HUES6 (cell line): Measurements from ENCODE around the gene LGALS9.
"Not testable (repeated sequence)": the region's sequence is repeated elsewhere in the genome, so short reads cannot be mapped to it uniquely, and the experiment has no call there.

ENCODE experiments used
- H3K27ac ChIP-seq: 2 replicates; pipeline ENCODE4 v1.7.0; 2013; ENCODE audit warnings: low read depth, mild to moderate bottlenecking, low read length, inconsistent platforms
- H3K27me3 ChIP-seq: 2 replicates; pipeline ENCODE4 v1.6.1; 2013; ENCODE audit warnings: low read length; ENCODE audit not compliant: control insufficient read depth, insufficient read depth
- H3K36me3 ChIP-seq: 2 replicates; pipeline ENCODE4 v1.6.1; 2013; ENCODE audit warnings: low read length; ENCODE audit not compliant: control insufficient read depth, insufficient read depth
- H3K4me1 ChIP-seq: 2 replicates; pipeline ENCODE4 v1.6.1; 2013; ENCODE audit warnings: low read length; ENCODE audit not compliant: control insufficient read depth, insufficient read depth
- H3K4me3 ChIP-seq: 2 replicates; pipeline ENCODE4 v1.5.1; 2013; ENCODE audit warnings: low read depth, low read length
- H3K9ac ChIP-seq: one replicate; pipeline ENCODE4 v1.6.1; 2013; ENCODE audit warnings: mild to moderate bottlenecking, low read length
- H3K9me3 ChIP-seq: 2 replicates; pipeline ENCODE4 v1.6.1; 2013; ENCODE audit warnings: low read depth, low read length; ENCODE audit not compliant: control insufficient read depth, insufficient read depth

The LGALS9 gene

DNA sequence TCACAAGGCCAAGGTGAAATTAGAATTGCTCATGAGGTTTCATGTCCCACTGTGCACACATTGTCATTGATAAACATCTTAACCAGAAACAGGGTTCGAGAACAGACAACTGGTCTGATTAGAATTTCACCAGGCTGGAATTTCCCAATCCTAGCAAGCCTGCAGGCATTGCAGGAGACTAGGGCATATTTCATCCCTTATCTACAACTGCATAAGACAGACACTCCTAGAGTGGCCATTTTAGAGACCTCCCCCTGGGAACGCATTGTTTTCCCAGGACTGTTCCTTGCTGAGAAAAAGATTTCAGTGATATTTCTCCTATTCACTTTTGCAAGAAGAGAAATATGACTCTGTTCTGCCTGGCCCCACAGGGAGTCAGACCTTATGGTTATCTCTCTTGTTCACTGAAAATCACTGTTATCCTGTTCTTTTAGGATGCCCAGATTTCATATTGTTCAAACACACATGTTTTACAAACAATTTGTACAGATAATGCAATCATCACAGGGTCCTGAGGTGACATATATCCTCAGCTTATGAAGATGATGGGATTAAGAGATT lies 64.3 kb downstream of the LGALS9 start:
- H3K27me3 ChIP-seq, H3K9ac ChIP-seq, H3K36me3 ChIP-seq, H3K4me3 ChIP-seq, H3K27ac ChIP-seq, H3K4me1 ChIP-seq: not testable (repeated sequence)
- peaks cover 44% of the 10 kb centered on the region for H3K9me3 ChIP-seq
